Measurements from ENCODE around the gene GPC6. TPM values are rescaled to one million over a fixed set of nuclear protein-coding genes. Genes with fewer than 3 reads are reported as not detected.

GPC6 gene
- total RNA-seq, 1 donor from 2014 or later: 8.4 TPM

DNA sequence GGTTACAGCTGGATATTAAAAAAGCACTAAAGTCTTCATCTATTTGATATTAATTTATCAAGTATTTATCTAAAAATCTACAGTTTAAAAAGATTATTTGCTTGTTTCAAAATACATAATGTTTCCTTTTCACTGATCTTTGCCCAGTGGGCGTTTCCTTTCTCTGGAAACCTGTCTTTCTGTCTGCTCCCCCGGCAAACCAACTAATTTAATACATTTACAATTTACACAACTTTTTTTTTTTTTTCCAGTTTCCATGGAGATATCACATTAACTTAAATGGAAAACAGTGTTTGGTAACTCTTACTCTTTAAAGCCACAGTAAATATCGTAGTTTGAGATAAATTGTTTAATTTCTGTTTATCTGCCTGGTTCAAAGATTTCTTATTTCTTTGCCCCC, 5.3 kb downstream of the GPC6 start:
- no peak for TF ChIP-seq CTCF (IDR thresholded peaks at IDR 0.05)
- intact Hi-C loops (cut with DNase I): no loop called here
- Histone ChIP-seq H3K4me3 (no peak overlapping the region), H3K4me1 (peaks cover 5% of the 10 kb centered on the region), H3K27ac (no peak overlapping the region), H3K27me3 (peaks cover 19% of the 10 kb centered on the region), H3K9me3 (no peaks in the 10 kb centered on the region), H3K36me3 (no peaks in the 10 kb centered on the region)
- no peak for DNase-seq
- ATAC-seq: no peak

GRCh38 chr13:93233997-93234416, 7.4 kb downstream of the GPC6 start:
- intact Hi-C loops (cut with DNase I): no loop called here
- ATAC-seq (peak; percentile 30), DNase-seq (no peak)
- no peaks in the 10 kb centered on the region for H3K4me1 ChIP-seq
- no peak overlapping the region for H3K4me3 ChIP-seq
- H3K27ac ChIP-seq: no peak overlapping the region
- H3K27me3 ChIP-seq: no peaks in the 10 kb centered on the region
- no peaks in the 10 kb centered on the region for H3K36me3 ChIP-seq
- no peak for TF ChIP-seq CTCF (IDR thresholded peaks at IDR 0.05)
- no peaks in the 10 kb centered on the region for H3K9me3 ChIP-seq

GRCh38 chr13:93234459-93234858, 7.9 kb downstream of the GPC6 start:
- intact Hi-C loops (cut with DNase I): no loop called here
- DNase-seq: no peak
- no peaks in the 10 kb centered on the region for H3K27me3 ChIP-seq

DNA sequence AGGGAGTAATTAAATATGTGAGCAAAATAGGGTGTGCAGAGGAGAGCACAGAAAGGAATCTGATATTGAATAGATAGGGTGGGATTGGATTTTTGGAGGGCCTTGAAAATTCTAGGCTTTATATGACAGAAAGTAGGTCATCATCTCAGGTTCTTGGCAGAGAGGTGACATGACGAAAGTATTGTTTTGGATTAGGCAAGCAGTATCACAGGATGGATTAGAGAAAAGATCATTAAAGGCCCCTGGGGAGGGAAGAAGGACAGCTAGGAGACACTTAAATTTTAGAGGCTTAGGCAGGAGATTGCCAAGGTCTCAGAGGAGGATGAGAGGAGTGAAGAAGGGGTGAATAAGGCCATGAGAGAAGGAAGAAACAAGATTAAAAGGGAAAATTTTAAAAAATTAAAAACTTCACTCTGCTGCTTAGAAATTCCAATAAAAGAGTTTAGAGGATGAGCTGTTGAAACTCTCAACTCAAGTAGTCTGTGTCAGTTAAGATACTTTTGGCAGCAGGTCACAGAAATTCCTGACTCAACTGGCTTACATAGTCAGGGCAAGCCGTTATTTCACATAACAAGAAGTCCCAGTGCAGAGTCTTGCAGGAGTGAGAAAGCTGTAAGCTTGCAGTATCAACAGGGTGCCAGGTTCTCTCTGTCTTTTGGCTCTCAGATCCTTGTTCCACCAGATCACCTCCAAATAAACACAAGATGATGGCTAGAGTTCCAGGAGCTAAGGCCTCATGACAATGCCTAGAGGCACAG, 8.8 kb downstream of the GPC6 start:
- no peaks in the 10 kb centered on the region for H3K36me3 ChIP-seq
- TF ChIP-seq CTCF (IDR thresholded peaks at IDR 0.05): no peak
- H3K27me3 ChIP-seq: no peaks in the 10 kb centered on the region
- ATAC-seq (no peak), DNase-seq (no peak)
- peaks cover 3% of the 10 kb centered on the region for H3K9me3 ChIP-seq
- no peak overlapping the region for H3K27ac ChIP-seq
- no peak overlapping the region for H3K4me3 ChIP-seq
- intact Hi-C loops (cut with DNase I): no loop called here
- H3K4me1 ChIP-seq: no peaks in the 10 kb centered on the region

More at GRCh38 chr13:93234459-93234858, 7.9 kb downstream of the GPC6 start:
- Histone ChIP-seq H3K27ac (no peak overlapping the region), H3K4me1 (no peaks in the 10 kb centered on the region), H3K36me3 (no peaks in the 10 kb centered on the region), H3K4me3 (no peak overlapping the region), H3K9me3 (no peaks in the 10 kb centered on the region)
- TF ChIP-seq CTCF (IDR thresholded peaks at IDR 0.05): no peak
- no peak for ATAC-seq

GRCh38 chr13:93238711-93239110, 12.1 kb downstream of the GPC6 start:
- intact Hi-C loops (cut with DNase I): no loop called here
- Histone ChIP-seq H3K9me3 (peaks cover 6% of the 10 kb centered on the region), H3K27ac (no peak overlapping the region), H3K4me3 (no peak overlapping the region), H3K27me3 (no peaks in the 10 kb centered on the region), H3K4me1 (no peaks in the 10 kb centered on the region), H3K36me3 (no peaks in the 10 kb centered on the region)
- no peak for TF ChIP-seq CTCF (IDR thresholded peaks at IDR 0.05)
- DNase-seq: no peak
- ATAC-seq: no peak

All from upper lobe of right lung (tissue), 1 donor.